Activated CD4-positive, alpha-beta T cell treated with anti-CD3 and anti-CD28 coated beads, Interleukin-2, amount 10 ng/mL, durations not matched to agents 7 days and 5 days (primary cell): ENCODE results near the gene DUS2. TPM values are rescaled to one million over a fixed set of nuclear protein-coding genes. Genes with fewer than 3 reads are reported as not detected.
"Not testable (repeated sequence)": the region's sequence is repeated elsewhere in the genome, so short reads cannot be mapped to it uniquely, and the experiment has no call there.

Experiments used
- CTCF ChIA-PET: fragments of 350-600 bp; sonication (Branson Sonifier 250); formaldehyde crosslinking; loops from one replicate; lab custom pipeline; 2021; ENCODE audit warnings: antibody characterized with exemption; lab: Charles Lee
- POLR2A ChIA-PET: fragments of 350-600 bp; sonication (Branson Sonifier 250); formaldehyde crosslinking; loops from one replicate; lab custom pipeline; 2021; ENCODE audit warnings: antibody characterized with exemption; lab: Charles Lee
- DNase-seq: peaks from one replicate; pipeline ENCODE4 v3.0.0-alpha.2; 2020
- H3K27ac Mint-ChIP-seq: one replicate; pipeline ENCODE4 v1.8.0; 2021; ENCODE audit warnings: mild to moderate bottlenecking, moderate library complexity, mixed read lengths
- H3K27me3 Mint-ChIP-seq: one replicate; pipeline ENCODE4 v1.8.0; 2021; ENCODE audit warnings: mixed read lengths
- H3K36me3 Mint-ChIP-seq: one replicate; pipeline ENCODE4 v1.8.0; 2021; ENCODE audit warnings: low read depth, mixed read lengths
- H3K4me1 Mint-ChIP-seq: one replicate; pipeline ENCODE4 v1.8.0; 2021; ENCODE audit warnings: mixed read lengths
- H3K4me3 Mint-ChIP-seq: one replicate; pipeline ENCODE4 v1.8.0; 2021; ENCODE audit warnings: mild to moderate bottlenecking, moderate library complexity, mixed read lengths
- H3K9me3 Mint-ChIP-seq: one replicate; pipeline ENCODE4 v1.8.0; 2021; ENCODE audit warnings: mixed read lengths
- total RNA-seq, 2 experiments: library from RNA; stranded (reverse); gene quantifications; one replicate each; pipeline ENCODE4 v1.2.3, GENCODE V29; 2021

Gene DUS2
- total RNA-seq, 2 experiments from 2014 or later: 21.5 to 23.4 TPM

DNA sequence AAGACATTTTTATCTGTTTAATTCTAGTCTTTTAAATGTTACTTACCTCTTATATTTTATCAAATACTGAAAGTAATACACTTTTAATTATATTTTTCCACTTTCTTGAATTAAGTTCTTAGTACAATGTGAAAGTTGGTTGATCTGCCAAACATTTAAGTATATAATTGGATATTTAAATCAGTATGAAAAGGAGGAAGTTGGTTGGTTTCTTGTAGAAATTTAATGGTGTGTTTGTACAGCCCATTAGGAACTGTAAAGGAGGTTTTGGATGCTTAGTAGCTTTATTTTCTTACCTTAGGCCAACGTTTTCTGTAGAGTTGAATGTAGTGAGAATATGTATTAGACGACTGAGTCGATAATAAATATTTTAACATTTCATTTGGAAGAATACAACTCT, 67.4 kb downstream of the DUS2 start:
- Mint-ChIP-seq H3K4me3 (peak overlapping the region; percentile 68), H3K27ac (peak overlapping the region; percentile 56), H3K4me1 (peaks cover 67% of the 10 kb centered on the region), H3K9me3 (no peaks in the 10 kb centered on the region), H3K36me3 (peaks cover 18% of the 10 kb centered on the region), H3K27me3 (no peaks in the 10 kb centered on the region)
- POLR2A ChIA-PET: no interaction called here
- CTCF ChIA-PET: interaction anchor here (1.5 kb wide), 1 partner anchor 198 kb away, joined by 3 read pairs; no protein-coding TSS in a partner anchor
- no peak for DNase-seq

GRCh38 chr16:68091380-68092261, 68.5 kb downstream of the DUS2 start:
- H3K4me3 Mint-ChIP-seq: peak overlapping the region; percentile 49
- H3K27ac Mint-ChIP-seq: peak overlapping the region; percentile 67
- peaks cover 74% of the 10 kb centered on the region for H3K4me1 Mint-ChIP-seq
- H3K36me3 Mint-ChIP-seq: peaks cover 17% of the 10 kb centered on the region
- no peaks in the 10 kb centered on the region for H3K9me3 Mint-ChIP-seq
- H3K27me3 Mint-ChIP-seq: no peaks in the 10 kb centered on the region
- POLR2A ChIA-PET: interaction anchor here (0.6 to 0.7 kb wide), 4 partner anchors 9 to 1545 kb away, joined by 3 to 8 read pairs (median 3); no protein-coding TSS in a partner anchor
- DNase-seq: no peak
- CTCF ChIA-PET: interaction anchor here (0.7 to 2.7 kb wide), 6 partner anchors 9 to 197 kb away, joined by 3 to 13 read pairs (median 4); no protein-coding TSS in a partner anchor

DNA sequence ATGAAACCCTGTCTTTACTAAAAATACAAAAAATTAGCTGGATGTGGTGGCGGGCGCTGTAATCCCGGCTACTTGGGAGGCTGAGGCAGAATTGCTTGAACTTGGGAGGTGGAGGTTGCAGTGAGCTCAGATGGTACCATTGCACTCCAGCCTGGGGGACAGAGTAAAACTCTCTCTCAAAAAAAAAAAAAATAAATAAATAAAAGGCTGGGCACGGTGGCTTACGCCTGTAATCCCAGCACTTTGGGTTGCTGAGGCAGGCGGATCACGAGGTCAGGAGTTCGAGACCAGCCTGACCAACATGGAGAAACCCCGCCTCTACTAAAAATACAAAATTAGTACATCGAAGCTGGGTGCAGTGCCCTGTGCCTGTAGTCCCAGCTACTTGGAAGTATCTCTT, 69.2 kb downstream of the DUS2 start:
- peaks cover 78% of the 10 kb centered on the region for H3K4me1 Mint-ChIP-seq
- CTCF ChIA-PET: interaction anchor here (0.6 to 3.5 kb wide), 9 partner anchors 7 to 931 kb away, joined by 3 to 13 read pairs (median 3); partner anchors contain the start of gene NFATC3
- not testable (repeated sequence) for H3K27ac Mint-ChIP-seq, H3K9me3 Mint-ChIP-seq, H3K4me3 Mint-ChIP-seq, H3K27me3 Mint-ChIP-seq, DNase-seq
- H3K36me3 Mint-ChIP-seq: peaks cover 14% of the 10 kb centered on the region
- POLR2A ChIA-PET: interaction anchor here (0.7 kb wide), 2 partner anchors 10 to 22 kb away, joined by 3 read pairs; no protein-coding TSS in a partner anchor

- ChIA-PET CTCF (interaction anchor here (0.6 to 3.5 kb wide), 12 partner anchors 9 to 153 kb away, joined by 3 to 13 read pairs (median 4); partner anchors contain the start of gene NFATC3), POLR2A (interaction anchor here (0.6 to 0.8 kb wide), 2 partner anchors 89 to 121 kb away, joined by 5 to 9 read pairs; no protein-coding TSS in a partner anchor)
- no peak overlapping the region for H3K4me3 Mint-ChIP-seq
- H3K4me1 Mint-ChIP-seq: peaks cover 72% of the 10 kb centered on the region
- H3K27me3 Mint-ChIP-seq: no peaks in the 10 kb centered on the region
- peak overlapping the region; percentile 0 for H3K27ac Mint-ChIP-seq
- peaks cover 17% of the 10 kb centered on the region for H3K36me3 Mint-ChIP-seq
- DNase-seq: no peak
- no peaks in the 10 kb centered on the region for H3K9me3 Mint-ChIP-seq
These were observed 70.9 kb downstream of the DUS2 start for GRCh38 chr16:68093816-68094613.

DNA sequence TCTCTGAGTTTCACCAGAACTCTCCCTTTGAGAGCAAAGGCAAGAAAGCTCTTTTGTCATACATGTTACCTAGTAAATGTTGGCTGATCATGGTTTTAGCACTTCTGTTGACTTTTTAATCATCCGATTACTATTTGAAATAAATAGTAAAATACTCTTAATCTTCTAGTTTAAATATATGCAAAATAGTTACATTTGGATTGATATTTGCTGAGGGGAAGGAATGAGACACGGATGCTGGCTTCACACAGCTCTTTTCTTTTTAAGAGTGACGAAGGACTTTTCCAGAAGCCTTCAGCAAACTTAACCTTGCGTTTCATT, 71.5 kb downstream of the DUS2 start:
- Mint-ChIP-seq H3K9me3 (no peaks in the 10 kb centered on the region), H3K4me1 (peaks cover 68% of the 10 kb centered on the region), H3K36me3 (peaks cover 19% of the 10 kb centered on the region), H3K27ac (no peak overlapping the region), H3K27me3 (no peaks in the 10 kb centered on the region), H3K4me3 (no peak overlapping the region)
- CTCF ChIA-PET: interaction anchor here (0.8 to 3.5 kb wide), 5 partner anchors 10 to 154 kb away, joined by 3 to 10 read pairs (median 5); partner anchors contain the start of gene NFATC3
- POLR2A ChIA-PET: interaction anchor here (0.6 kb wide), 1 partner anchor 120 kb away, joined by 9 read pairs; no protein-coding TSS in a partner anchor
- no peak for DNase-seq

GRCh38 chr16:68096491-68096890, 73.4 kb downstream of the DUS2 start:
- CTCF ChIA-PET: interaction anchor here (0.6 to 1.2 kb wide), 2 partner anchors 11 to 417 kb away, joined by 3 read pairs; partner anchors contain the start of gene NFATC3
- Mint-ChIP-seq H3K4me1 (peaks cover 62% of the 10 kb centered on the region), H3K4me3 (no peak overlapping the region), H3K27me3 (no peaks in the 10 kb centered on the region), H3K9me3 (no peaks in the 10 kb centered on the region), H3K27ac (no peak overlapping the region), H3K36me3 (peaks cover 28% of the 10 kb centered on the region)
- no peak for DNase-seq
- POLR2A ChIA-PET: no interaction called here

DNA sequence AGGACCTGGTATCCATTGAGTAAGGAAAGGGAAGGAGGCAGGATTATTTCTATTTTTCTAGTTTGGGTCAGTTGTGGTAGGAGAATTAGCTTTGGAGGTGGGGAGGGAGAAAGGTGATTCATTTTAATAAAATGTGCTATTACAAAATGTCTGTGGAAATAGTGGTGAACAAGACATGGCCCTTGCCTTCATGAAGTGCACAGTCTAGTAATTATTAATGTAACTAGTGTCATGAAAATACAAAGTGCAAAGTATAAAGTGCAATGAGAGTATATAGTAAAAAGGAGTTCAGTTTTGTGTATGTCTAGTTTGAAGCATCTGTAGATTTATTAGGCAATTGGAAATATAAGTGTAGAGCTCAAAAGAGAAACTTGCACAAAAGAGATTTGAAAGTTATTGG, 74.0 kb downstream of the DUS2 start:
- no peaks in the 10 kb centered on the region for H3K27me3 Mint-ChIP-seq
- H3K4me1 Mint-ChIP-seq: peaks cover 60% of the 10 kb centered on the region
- peaks cover 31% of the 10 kb centered on the region for H3K36me3 Mint-ChIP-seq
- no peaks in the 10 kb centered on the region for H3K9me3 Mint-ChIP-seq
- H3K27ac Mint-ChIP-seq: no peak overlapping the region
- ChIA-PET POLR2A (no interaction called here), CTCF (interaction anchor here (0.6 to 1.2 kb wide), 2 partner anchors 12 to 417 kb away, joined by 3 read pairs; partner anchors contain the start of gene NFATC3)
- no peak overlapping the region for H3K4me3 Mint-ChIP-seq
- DNase-seq: no peak

- H3K27ac Mint-ChIP-seq: no peak overlapping the region
- H3K9me3 Mint-ChIP-seq: peaks cover 3% of the 10 kb centered on the region
- no peak for DNase-seq
- H3K36me3 Mint-ChIP-seq: peaks cover 35% of the 10 kb centered on the region
- POLR2A ChIA-PET: no interaction called here
- CTCF ChIA-PET: interaction anchor here (1.4 kb wide), 1 partner anchor 14 kb away, joined by 4 read pairs; no protein-coding TSS in a partner anchor
- H3K27me3 Mint-ChIP-seq: no peaks in the 10 kb centered on the region
- H3K4me1 Mint-ChIP-seq: peaks cover 61% of the 10 kb centered on the region
- no peak overlapping the region for H3K4me3 Mint-ChIP-seq
These were observed 74.8 kb downstream of the DUS2 start for GRCh38 chr16:68097895-68098294.

DNA sequence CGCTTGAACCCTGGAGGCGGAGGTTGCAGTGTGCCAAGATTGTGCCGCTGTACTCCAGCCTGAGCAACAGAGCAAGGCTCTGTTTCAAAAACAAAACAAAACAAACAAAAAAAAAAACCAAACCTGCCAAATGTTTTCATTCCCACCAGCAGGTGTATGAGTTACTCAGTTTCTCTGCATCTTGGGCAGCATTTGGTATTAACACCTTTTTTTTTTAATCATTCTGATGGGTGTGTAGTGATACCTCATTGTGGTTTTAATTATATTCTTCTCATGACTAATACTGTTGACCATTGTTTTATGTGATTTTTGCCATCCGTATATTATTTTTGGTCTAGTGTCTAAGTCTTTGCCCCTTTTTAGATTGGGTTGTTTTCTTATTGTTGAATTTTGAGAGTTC, 77.4 kb downstream of the DUS2 start:
- H3K9me3 Mint-ChIP-seq: peaks cover 10% of the 10 kb centered on the region
- ChIA-PET CTCF (no interaction called here), POLR2A (no interaction called here)
- H3K4me1 Mint-ChIP-seq: peaks cover 61% of the 10 kb centered on the region
- H3K27me3 Mint-ChIP-seq: no peaks in the 10 kb centered on the region
- no peak for DNase-seq
- H3K36me3 Mint-ChIP-seq: peaks cover 54% of the 10 kb centered on the region
- no peak overlapping the region for H3K4me3 Mint-ChIP-seq
- H3K27ac Mint-ChIP-seq: no peak overlapping the region

- no peak overlapping the region for H3K4me3 Mint-ChIP-seq
- no peak for DNase-seq
- H3K27me3 Mint-ChIP-seq: no peaks in the 10 kb centered on the region
- peaks cover 36% of the 10 kb centered on the region for H3K9me3 Mint-ChIP-seq
- no peak overlapping the region for H3K27ac Mint-ChIP-seq
- CTCF ChIA-PET: no interaction called here
- POLR2A ChIA-PET: no interaction called here
- peaks cover 67% of the 10 kb centered on the region for H3K4me1 Mint-ChIP-seq
- peaks cover 73% of the 10 kb centered on the region for H3K36me3 Mint-ChIP-seq
These were observed 82.5 kb downstream of the DUS2 start for GRCh38 chr16:68105611-68106010.

DNA sequence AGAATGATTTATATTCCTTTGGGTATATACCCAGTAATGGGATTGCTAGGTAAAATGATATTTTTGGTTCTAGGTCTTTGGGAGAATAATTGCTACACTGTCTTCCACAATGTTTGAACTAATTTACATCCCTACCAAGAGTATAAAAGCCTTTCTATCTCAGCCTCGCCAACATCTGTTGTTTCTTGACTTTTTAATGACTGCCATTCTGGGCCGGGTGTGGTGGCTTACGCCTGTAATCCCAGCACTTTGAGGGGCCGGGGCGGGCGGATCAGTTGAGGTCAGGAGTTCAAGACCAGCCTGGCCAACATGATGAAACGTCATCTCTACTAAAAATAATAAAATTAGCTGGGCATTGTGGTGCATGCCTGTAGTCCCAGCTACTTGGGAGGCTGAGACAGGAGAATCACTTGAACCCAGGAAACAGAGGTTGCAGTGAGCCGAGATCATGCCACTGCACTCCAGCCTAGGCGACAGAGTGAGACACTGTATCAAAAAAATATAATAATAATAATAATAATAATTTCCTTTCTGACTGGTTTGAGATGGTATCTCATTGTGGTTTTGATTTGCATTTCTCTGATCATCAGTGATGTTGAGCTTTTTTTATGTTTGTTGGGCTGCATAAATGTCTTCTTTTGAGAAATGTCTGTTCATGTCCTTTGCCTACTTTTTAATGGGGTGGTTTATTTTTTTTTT, 84.3 kb downstream of the DUS2 start:
- CTCF ChIA-PET: interaction anchor here (0.7 to 1.2 kb wide), 2 partner anchors 12 to 30 kb away, joined by 3 read pairs; no protein-coding TSS in a partner anchor
- H3K27me3 Mint-ChIP-seq, H3K4me3 Mint-ChIP-seq, POLR2A ChIA-PET, H3K27ac Mint-ChIP-seq, DNase-seq: not testable (repeated sequence)
- peaks cover 77% of the 10 kb centered on the region for H3K36me3 Mint-ChIP-seq
- H3K9me3 Mint-ChIP-seq: peaks cover 48% of the 10 kb centered on the region
- peaks cover 71% of the 10 kb centered on the region for H3K4me1 Mint-ChIP-seq

DNA sequence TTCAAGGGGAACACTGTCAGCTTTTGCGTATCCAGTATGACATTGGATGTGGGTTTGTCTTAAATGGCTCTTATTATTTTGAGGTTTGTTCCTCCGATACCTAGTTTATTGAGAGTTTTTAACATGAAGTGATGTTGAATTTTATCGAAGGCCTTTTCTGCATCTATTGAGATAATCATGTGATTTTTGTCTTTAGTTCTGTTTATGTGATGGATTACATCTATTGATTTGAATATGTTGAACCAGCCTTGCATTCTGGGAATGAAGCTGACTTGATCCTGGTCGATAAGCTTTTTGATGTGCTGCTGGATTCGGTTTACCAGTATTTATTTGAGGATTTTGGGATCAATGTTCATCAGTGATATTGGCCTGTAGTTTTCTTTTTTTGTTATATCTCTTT, 86.1 kb downstream of the DUS2 start:
- H3K4me3 Mint-ChIP-seq, POLR2A ChIA-PET, DNase-seq, H3K27ac Mint-ChIP-seq, H3K27me3 Mint-ChIP-seq: not testable (repeated sequence)
- H3K4me1 Mint-ChIP-seq: peaks cover 67% of the 10 kb centered on the region
- H3K9me3 Mint-ChIP-seq: peaks cover 51% of the 10 kb centered on the region
- CTCF ChIA-PET: interaction anchor here (1.2 kb wide), 1 partner anchor 17 kb away, joined by 4 read pairs; no protein-coding TSS in a partner anchor
- H3K36me3 Mint-ChIP-seq: peaks cover 69% of the 10 kb centered on the region
